Measurements from ENCODE around the gene LCMT1. TPM values are rescaled to one million over a fixed set of nuclear protein-coding genes. Genes with fewer than 3 reads are reported as not detected.
A peak's percentile ranks its signal among the peaks of the same experiment; 100 is the strongest.

Gene LCMT1
- total and polyA plus RNA-seq, 9 of the 15 experiments (the other 6 are each of a cell fraction or from before 2014, with no cell fraction given), result 20.0 to 42.8 (median 32.3) TPM

DNA sequence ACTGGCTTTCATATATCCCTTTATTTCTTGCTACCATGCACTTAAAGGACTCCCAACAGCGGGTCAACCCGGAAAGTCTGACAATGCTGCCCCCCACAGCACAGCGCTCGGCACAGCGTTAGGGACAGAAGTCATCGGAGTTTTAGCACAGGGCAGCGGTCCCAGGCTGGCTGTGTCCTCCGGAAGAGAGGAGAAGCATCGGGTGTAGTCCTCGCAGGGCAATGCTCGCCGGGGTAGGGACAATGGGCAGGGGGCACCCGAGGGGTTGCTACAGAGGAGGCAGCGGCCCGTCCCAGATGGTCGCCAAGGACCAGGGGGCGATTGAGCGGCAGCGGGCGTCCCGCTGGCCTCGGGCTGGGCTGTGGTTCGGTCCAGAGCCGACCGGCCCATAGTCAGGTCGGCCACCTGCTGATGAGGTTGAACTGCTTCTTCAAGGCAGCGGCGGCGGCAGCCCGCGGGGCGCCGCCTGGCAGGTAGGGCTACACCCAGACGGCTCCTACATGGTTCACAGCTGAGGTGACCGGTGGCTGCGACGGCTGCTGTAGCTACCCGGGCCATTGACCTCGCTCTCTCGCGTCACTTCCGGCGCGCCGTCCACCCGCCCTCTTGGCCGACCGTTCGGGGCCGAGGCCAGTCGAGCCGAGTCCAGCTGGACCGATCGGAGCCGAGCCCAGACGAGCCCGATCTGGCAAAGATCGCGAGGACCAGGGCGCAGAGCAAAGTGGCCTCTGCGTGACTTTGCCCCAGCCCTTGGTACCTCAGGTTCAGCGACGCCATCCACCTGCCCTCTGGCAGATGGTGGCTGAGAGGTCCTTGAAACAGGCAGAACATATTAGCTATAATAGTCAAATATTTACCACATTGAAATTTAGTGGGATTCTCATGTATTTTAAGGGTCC lies 4.7 kb upstream of the LCMT1 start (continued):
- no peak for TF ChIP-seq CEBPG (CRISPR knock-in tag; IDR thresholded peaks at IDR 0.05)
- TF ChIP-seq CEBPG (tag; conservative IDR thresholded peaks at IDR 0.05 in 1 of 2, IDR thresholded peaks at IDR 0.05 in 1 of 2), result no peak
- TF ChIP-seq, protein P1, sequence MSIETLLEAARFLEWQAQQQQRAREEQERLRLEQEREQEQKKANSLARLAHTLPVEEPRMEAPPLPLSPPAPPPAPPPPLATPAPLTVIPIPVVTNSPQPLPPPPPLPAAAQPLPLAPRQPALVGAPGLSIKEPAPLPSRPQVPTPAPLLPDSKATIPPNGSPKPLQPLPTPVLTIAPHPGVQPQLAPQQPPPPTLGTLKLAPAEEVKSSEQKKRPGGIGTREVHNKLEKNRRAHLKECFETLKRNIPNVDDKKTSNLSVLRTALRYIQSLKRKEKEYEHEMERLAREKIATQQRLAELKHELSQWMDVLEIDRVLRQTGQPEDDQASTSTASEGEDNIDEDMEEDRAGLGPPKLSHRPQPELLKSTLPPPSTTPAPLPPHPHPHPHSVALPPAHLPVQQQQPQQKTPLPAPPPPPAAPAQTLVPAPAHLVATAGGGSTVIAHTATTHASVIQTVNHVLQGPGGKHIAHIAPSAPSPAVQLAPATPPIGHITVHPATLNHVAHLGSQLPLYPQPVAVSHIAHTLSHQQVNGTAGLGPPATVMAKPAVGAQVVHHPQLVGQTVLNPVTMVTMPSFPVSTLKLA (conservative IDR thresholded peaks at IDR 0.05), result peak; percentile 67 to 87
- no peak; the same call in 1 of the 2 replicates for TF ChIP-seq TCF3 (CRISPR knock-in tag; IDR thresholded peaks at IDR 0.05)
- TF ChIP-seq LCOR (CRISPR knock-in tag; IDR thresholded peaks at IDR 0.05), result 0 out of 2 replicates have a peak, but pooled peaks have one; percentile 74
- TF ChIP-seq RFX5 (IDR thresholded peaks at IDR 0.05; ENCODE audit: low read depth, low read length), result no peak
- TF ChIP-seq, protein P2, sequence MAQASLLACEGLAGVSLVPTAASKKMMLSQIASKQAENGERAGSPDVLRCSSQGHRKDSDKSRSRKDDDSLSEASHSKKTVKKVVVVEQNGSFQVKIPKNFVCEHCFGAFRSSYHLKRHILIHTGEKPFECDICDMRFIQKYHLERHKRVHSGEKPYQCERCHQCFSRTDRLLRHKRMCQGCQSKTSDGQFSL (CRISPR knock-in tag; IDR thresholded peaks at IDR 0.05), result no peak
- TF ChIP-seq, protein P2 (tag; IDR thresholded peaks at IDR 0.05), result no peak
- TF ChIP-seq HDAC2 (IDR thresholded peaks at IDR 0.05), result no peak
- TF ChIP-seq, protein P3, sequence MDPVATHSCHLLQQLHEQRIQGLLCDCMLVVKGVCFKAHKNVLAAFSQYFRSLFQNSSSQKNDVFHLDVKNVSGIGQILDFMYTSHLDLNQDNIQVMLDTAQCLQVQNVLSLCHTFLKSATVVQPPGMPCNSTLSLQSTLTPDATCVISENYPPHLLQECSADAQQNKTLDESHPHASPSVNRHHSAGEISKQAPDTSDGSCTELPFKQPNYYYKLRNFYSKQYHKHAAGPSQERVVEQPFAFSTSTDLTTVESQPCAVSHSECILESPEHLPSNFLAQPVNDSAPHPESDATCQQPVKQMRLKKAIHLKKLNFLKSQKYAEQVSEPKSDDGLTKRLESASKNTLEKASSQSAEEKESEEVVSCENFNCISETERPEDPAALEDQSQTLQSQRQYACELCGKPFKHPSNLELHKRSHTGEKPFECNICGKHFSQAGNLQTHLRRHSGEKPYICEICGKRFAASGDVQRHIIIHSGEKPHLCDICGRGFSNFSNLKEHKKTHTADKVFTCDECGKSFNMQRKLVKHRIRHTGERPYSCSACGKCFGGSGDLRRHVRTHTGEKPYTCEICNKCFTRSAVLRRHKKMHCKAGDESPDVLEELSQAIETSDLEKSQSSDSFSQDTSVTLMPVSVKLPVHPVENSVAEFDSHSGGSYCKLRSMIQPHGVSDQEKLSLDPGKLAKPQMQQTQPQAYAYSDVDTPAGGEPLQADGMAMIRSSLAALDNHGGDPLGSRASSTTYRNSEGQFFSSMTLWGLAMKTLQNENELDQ (CRISPR knock-in tag; IDR thresholded peaks at IDR 0.05; ENCODE audit: borderline replicate concordance), result no peak
- TF ChIP-seq TARDBP (IDR thresholded peaks at IDR 0.05), result peak; percentile 16; the same call in 1 of the 2 replicates
- TF ChIP-seq, protein P4, sequence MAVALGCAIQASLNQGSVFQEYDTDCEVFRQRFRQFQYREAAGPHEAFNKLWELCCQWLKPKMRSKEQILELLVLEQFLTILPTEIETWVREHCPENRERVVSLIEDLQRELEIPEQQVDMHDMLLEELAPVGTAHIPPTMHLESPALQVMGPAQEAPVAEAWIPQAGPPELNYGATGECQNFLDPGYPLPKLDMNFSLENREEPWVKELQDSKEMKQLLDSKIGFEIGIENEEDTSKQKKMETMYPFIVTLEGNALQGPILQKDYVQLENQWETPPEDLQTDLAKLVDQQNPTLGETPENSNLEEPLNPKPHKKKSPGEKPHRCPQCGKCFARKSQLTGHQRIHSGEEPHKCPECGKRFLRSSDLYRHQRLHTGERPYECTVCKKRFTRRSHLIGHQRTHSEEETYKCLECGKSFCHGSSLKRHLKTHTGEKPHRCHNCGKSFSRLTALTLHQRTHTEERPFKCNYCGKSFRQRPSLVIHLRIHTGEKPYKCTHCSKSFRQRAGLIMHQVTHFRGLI (CRISPR knock-in tag; IDR thresholded peaks at IDR 0.05), result no peak

Data from K562 (cell line).